Lower leg skin (tissue), 4 donors: ENCODE results near the gene BTD. TPM values are rescaled to one million over a fixed set of nuclear protein-coding genes. Genes with fewer than 3 reads are reported as not detected.

Experiments
- DNase-seq, 2 donors: peaks; one replicate each; pipeline ENCODE4 v3.0.0-alpha.2; 2019; ENCODE audit warnings: low spot score in 2 of 2
- H3K4me3 ChIP-seq: fragments of 200-600 bp; sonication (generic); 2 replicates; pipeline ENCODE4 v1.5.1; 2017; ENCODE audit warnings: mild to moderate bottlenecking, low read depth; ENCODE audit not compliant: poor library complexity, severe bottlenecking
- CTCF ChIP-seq, 3 donors: fragments of 450-650 bp; IDR thresholded peaks; one replicate each; pipeline ENCODE4 v1.5.1; 2016; ENCODE audit warnings: antibody characterized with exemption in 3 of 3, mild to moderate bottlenecking in 3 of 3, moderate library complexity in 2 of 3
- POLR2A ChIP-seq, 2 donors: fragments of 450-650 bp; IDR thresholded peaks; one replicate each; pipeline ENCODE4 v1.6.1; 2016 to 2017; ENCODE audit warnings: antibody characterized with exemption in 2 of 2, mild to moderate bottlenecking in 1 of 2, moderate library complexity in 1 of 2
- WGBS, 2 donors: methylation state at CpG; one replicate each; pipeline ENCODE4 v1.1.5; 2018; 5-methylcytosine and 5-hydroxymethylcytosine counted together
- intact Hi-C: fragments of 100-400 bp; cut with DNase I; formaldehyde crosslinking; loops from one replicate; pipeline ENCODE4 v1.15.0; 2023; ENCODE audit warnings: low total_unique reads
- total RNA-seq, 4 donors: library from RNA; depleted of rRNA; stranded (reverse); fragments of >200 nt; gene quantifications; one replicate each; pipeline ENCODE4 v1.1.0, GENCODE V29; 2016

Gene BTD
- total RNA-seq, 4 donors from 2014 or later = 18.1 to 24.6 (median 21.4) TPM

- intact Hi-C loops = no loop called here
- WGBS, 2 donors = 52 to 73% methylated on average over 5 of the region's 5 CpGs
- no peak for TF ChIP-seq CTCF (IDR thresholded peaks at IDR 0.05)
- TF ChIP-seq POLR2A (IDR thresholded peaks at IDR 0.05) = no peak
- H3K4me3 ChIP-seq = no peak overlapping the region
- DNase-seq = no peak
Observed at GRCh38 chr3:15659254-15659975, 57.9 kb downstream of the BTD start.

GRCh38 chr3:15660055-15660935 lies 58.8 kb downstream of the BTD start:
- TF ChIP-seq CTCF (IDR thresholded peaks at IDR 0.05) = no peak
- intact Hi-C loops = no loop called here
- 53 to 62% methylated on average over 7 of the region's 7 CpGs for WGBS, 2 donors
- no peak for DNase-seq
- H3K4me3 ChIP-seq = no peak overlapping the region

- TF ChIP-seq CTCF (IDR thresholded peaks at IDR 0.05) = no peak
- no peak for DNase-seq
- no peak overlapping the region for H3K4me3 ChIP-seq
- WGBS, 2 donors = 95 to 100% methylated on average over 1 of the region's 1 CpG
- intact Hi-C loops = no loop called here
Observed at GRCh38 chr3:15664144-15664543, 62.6 kb downstream of the BTD start.

- no peak overlapping the region for H3K4me3 ChIP-seq
- DNase-seq = no peak
- TF ChIP-seq CTCF (IDR thresholded peaks at IDR 0.05) = no peak
- TF ChIP-seq POLR2A (IDR thresholded peaks at IDR 0.05) = no peak
- intact Hi-C loops = no loop called here
- 93 to 94% methylated on average over 5 of the region's 5 CpGs for WGBS, 2 donors
Observed at GRCh38 chr3:15665510-15666150, 64.1 kb downstream of the BTD start.

- no peak overlapping the region for H3K4me3 ChIP-seq
- intact Hi-C loops = no loop called here
- TF ChIP-seq POLR2A (IDR thresholded peaks at IDR 0.05) = no peak
- no peak for TF ChIP-seq CTCF (IDR thresholded peaks at IDR 0.05)
- DNase-seq = no peak
- WGBS, 2 donors = 92% methylated on average over 5 of the region's 5 CpGs
Observed at GRCh38 chr3:15666277-15666676, 64.7 kb downstream of the BTD start.
